ENCODE data around the gene POC1A.

POC1A gene

GRCh38 chr3:52104684-52105640 is 49.3 kb downstream of the POC1A start:
- no peak for DNase-seq (ENCODE audit: low read depth)

- DNase-seq (ENCODE audit: low read depth): no peak
These were observed 51.3 kb downstream of the POC1A start for GRCh38 chr3:52102934-52103333.

GRCh38 chr3:52099001-52099401 is 55.2 kb downstream of the POC1A start:
- DNase-seq (ENCODE audit: low read depth): no peak

- no peak for DNase-seq (ENCODE audit: low read depth)
These were observed 56.2 kb downstream of the POC1A start for GRCh38 chr3:52097851-52098507.

GRCh38 chr3:52095990-52096775 is 58.0 kb downstream of the POC1A start:
- no peak for DNase-seq (ENCODE audit: low read depth)

- no peak for DNase-seq (ENCODE audit: low read depth)
These were observed 59.4 kb downstream of the POC1A start for GRCh38 chr3:52094571-52095485.

- no peak for DNase-seq (ENCODE audit: low read depth)
These were observed 60.3 kb downstream of the POC1A start for GRCh38 chr3:52093756-52094545.

GRCh38 chr3:52092891-52093290 is 61.3 kb downstream of the POC1A start:
- no peak for DNase-seq (ENCODE audit: low read depth)

GRCh38 chr3:52092271-52092660 is 62.0 kb downstream of the POC1A start:
- DNase-seq (ENCODE audit: low read depth): no peak

GRCh38 chr3:52091586-52092270 is 62.5 kb downstream of the POC1A start:
- DNase-seq (ENCODE audit: low read depth): no peak

GRCh38 chr3:52090933-52091468 is 63.2 kb downstream of the POC1A start:
- DNase-seq (ENCODE audit: low read depth): no peak

- DNase-seq (ENCODE audit: low read depth): no peak
These were observed 63.9 kb downstream of the POC1A start for GRCh38 chr3:52090131-52090932.

- no peak for DNase-seq (ENCODE audit: low read depth)
These were observed 64.5 kb downstream of the POC1A start for GRCh38 chr3:52089691-52090090.

- no peak for DNase-seq (ENCODE audit: low read depth)
These were observed 65.5 kb downstream of the POC1A start for GRCh38 chr3:52088445-52089367.

GRCh38 chr3:52087731-52088130 is 66.5 kb downstream of the POC1A start:
- no peak for DNase-seq (ENCODE audit: low read depth)

GRCh38 chr3:52086976-52087663 is 67.1 kb downstream of the POC1A start:
- no peak for DNase-seq (ENCODE audit: low read depth)

- no peak for DNase-seq (ENCODE audit: low read depth)
These were observed 67.8 kb downstream of the POC1A start for GRCh38 chr3:52086461-52086860.

Measured in stimulated activated CD8-positive, alpha-beta memory T cell treated with anti-CD3 and anti-CD28 coated beads, Interleukin-7, amount 100 ng/mL, for 24 hours (primary cell).